Ammon's horn (tissue), 1 donor: Measurements from ENCODE around the gene POLL.

ENCODE experiments used
- DNase-seq: peaks from one replicate; pipeline ENCODE4 v3.0.0-alpha.2; 2016; ENCODE audit warnings: low spot score

Gene POLL

DNA sequence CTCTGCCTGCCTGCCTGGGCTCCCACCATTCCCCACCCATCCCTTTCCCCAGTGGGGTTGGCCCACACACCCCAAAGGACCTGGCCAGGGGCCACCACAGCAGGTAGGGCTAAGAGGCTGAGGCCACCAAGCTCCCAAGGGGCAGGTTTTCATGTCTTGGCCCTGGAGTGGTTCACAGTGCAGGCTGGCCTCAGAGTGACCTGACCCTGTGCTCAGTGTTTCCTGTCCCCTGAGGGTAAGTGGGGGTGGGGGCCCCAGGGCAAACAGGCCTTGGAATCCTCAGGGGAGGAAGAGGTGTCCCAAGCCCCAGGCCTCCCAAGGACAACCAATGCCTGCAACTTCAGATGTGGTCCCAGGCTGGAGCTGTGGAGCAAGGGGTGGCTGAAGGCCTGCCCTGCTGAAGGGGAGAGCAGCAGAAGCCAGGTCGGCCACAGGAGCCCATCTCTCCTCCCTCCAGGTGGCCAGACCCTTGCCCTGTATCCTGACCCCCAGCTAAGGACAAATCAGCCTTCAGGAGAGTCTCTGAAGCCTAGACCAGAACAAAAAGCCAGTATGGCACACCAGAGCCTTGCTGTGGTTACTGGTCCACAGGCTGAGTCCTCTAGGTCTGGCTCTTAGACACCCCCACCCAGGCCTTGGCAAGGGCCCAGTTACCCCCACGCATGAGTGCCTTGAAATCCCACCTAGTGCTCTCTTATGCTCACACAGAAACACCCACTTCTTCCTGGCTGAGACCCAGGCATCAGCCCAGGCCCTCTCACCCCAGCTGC is 27.6 kb downstream of the POLL start:
- no peak for DNase-seq

- no peak for DNase-seq
These were observed 28.3 kb downstream of the POLL start for GRCh38 chr10:101559596-101560297.

- DNase-seq: no peak
These were observed 29.1 kb downstream of the POLL start for GRCh38 chr10:101558671-101559595.

DNA sequence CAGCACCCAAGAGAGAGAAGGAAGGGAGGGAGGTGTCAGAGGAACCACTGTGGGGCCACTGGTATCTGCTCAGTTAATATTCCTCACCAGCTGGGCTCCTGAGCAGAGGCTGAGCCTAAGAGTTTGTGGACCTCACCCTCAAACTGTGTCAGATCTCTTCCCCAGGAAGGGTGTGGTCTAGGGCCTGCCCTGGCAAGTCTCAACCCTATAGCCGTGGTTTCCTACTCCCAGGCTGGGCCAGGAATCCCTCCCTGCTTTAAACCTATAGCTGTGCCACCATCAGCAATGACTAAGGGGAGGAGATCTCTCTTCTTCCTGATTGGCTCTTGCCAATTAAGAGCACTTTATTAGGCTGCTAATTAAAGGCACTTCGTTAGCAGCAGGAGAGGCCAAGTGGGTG is 29.9 kb downstream of the POLL start:
- no peak for DNase-seq

- DNase-seq: no peak
These were observed 30.5 kb downstream of the POLL start for GRCh38 chr10:101557541-101557940.

DNA sequence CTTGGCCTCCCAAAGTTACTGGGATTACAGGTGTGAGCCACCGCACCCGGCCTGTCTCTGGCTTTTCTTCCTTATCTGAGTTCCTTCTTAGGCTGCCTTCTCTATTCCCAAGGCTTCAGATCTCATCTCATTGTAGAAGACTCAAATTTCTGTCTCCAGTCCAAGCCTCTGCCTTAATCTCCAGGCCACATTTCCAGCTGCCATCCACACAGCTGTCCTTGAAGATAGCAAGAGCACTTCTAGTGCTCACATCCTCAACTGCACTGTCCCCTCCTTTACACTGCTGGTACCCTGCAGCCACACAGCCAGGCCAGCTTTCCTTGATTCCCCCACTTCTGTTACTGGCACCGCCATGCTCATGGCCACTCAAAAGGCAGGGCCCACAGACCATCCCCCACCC is 35.6 kb downstream of the POLL start:
- no peak for DNase-seq

DNA sequence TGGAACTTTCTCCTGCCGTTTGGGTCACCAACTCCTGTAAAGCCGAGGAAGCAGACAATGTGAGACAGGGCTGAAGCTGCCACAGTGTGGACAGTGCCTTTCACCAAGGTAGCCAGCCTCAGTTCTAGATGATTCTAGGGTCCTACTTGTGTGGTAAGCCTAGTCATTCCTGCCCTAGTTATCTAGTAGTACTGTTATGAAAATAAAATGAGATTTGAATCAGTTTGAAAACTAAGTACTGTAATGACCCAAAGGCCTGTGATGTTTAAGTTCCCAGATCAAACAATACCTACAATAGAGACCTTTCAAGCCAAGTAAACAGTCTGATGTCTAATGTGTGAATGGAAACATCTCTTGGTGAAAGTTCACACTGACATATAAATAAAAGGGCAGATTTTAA is 37.1 kb downstream of the POLL start:
- DNase-seq: no peak

- no peak for DNase-seq
These were observed 42.2 kb downstream of the POLL start for GRCh38 chr10:101545898-101546297.

DNA sequence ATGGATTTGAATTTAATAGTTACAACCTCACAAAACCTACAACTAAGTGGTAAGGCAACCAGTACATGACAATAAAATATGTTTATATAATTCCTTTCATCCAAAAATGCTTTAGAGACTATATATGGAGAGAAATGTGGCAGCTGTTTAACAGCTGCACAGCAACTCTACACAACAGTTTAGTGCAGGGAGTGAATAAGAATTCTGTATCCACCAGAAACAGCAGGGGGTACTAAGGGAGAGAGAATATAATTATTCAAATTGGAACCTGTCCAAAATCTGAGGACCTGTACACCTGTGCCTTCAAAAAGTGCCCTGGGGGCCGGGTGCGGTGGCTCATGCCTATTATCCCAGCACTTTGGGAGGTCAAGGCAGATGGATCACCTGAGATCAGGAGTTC is 49.6 kb downstream of the POLL start:
- no peak for DNase-seq

DNA sequence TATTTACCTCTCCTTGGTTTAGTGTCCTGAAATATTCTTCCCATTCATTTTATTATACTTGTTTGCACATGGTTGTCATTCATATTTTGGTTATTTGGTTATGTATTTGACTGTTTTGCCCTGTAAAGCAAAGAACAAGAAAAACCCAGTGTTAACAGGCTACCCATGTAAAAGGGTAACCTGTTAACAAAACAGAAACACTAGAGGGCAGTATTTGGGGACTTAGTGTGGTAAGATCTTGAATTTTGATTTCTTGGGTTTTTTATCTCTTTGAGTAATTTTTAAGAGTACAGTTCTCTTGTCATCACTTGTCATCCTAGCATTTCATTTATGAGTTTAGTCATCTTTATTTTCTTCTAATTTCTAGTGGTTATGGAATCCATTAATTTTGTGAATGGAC is 51.3 kb downstream of the POLL start:
- no peak for DNase-seq

DNA sequence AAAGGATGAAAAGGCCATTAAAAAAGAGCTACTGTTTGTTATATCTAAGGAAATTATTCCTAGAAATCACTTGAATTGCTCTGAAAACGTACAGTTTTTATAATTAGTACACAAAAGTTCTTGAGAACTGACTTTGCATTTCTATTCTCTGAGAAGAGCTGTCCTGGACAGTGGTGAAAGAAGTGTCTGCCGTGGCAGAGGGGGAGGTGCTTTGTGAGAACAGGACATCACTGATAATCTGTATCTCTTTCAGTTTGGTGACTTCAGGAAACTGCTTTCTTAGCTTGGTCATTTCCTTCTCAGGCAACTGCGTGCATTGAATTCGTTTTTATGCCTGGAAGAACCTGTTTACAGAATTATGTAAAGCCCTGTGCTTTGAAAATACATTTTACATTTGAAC is 52.1 kb downstream of the POLL start:
- DNase-seq: no peak

DNA sequence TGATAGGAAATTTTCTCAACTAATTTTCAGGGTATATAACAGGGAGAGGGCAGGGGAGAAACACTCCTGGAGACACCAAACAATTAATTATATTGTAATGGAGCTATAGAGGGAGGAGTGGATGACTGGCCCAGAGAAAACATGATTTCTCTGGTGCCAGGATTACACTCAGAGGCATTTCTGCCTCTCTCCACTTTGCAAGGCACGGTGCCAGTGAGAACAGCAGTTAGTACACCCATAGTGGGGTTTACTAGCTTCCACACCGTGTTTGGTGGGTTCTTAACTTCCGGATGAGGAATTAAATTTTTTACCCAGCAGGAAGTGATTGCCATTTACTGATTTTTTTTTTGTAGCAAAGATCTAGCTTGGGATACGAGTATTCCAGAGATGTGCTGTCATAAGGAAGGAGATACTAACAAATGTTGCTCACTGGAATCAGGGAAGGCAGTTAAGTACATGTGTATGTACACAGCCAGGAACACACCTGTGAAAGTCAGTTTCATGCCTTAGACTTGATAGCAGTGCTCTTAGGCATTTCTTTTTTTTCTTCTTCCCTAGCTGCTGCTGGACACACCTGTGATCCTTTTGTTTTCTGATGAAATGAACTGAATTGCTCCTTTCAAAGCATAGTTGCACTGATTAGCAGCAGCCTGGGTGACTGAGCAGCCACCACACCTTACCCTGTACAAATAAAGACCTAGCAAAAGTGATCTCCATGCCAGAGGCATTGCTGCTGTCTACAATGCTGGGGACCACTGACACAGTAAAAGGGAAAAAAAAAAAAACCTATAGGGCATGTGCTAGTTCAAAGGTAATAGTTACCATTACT is 58.1 kb downstream of the POLL start:
- DNase-seq: peak; percentile 41

DNA sequence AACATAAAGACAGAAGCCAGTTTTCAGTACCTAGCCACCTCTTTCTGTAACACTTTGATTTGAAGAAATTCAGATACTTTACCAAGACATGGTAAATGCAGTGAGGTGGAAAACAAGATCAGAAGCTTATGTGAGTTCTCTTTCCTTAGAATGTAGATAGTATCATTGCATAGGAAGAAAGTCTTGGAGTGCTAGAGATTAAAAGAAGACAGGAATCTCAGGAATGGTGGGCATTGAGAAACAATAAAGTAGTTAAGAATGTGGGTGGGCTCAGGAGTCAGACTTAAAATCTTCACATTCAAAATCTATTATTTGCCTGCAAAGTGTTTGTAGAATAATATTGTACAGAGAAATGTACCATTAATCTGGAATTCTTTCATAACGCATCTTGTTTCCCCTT is 58.9 kb downstream of the POLL start:
- DNase-seq: no peak
